GM12872 (cell line): ENCODE measurements around the gene HSP90AB1.

ENCODE experiments used
- TF ChIP-seq, protein P1 (sequence below): IDR thresholded peaks from 3 replicates; pipeline ENCODE4 v1.5.1; 2011; ENCODE audit warnings: low read depth, mild to moderate bottlenecking, low read length, moderate library complexity; ENCODE audit not compliant: insufficient read depth

The HSP90AB1 gene

DNA sequence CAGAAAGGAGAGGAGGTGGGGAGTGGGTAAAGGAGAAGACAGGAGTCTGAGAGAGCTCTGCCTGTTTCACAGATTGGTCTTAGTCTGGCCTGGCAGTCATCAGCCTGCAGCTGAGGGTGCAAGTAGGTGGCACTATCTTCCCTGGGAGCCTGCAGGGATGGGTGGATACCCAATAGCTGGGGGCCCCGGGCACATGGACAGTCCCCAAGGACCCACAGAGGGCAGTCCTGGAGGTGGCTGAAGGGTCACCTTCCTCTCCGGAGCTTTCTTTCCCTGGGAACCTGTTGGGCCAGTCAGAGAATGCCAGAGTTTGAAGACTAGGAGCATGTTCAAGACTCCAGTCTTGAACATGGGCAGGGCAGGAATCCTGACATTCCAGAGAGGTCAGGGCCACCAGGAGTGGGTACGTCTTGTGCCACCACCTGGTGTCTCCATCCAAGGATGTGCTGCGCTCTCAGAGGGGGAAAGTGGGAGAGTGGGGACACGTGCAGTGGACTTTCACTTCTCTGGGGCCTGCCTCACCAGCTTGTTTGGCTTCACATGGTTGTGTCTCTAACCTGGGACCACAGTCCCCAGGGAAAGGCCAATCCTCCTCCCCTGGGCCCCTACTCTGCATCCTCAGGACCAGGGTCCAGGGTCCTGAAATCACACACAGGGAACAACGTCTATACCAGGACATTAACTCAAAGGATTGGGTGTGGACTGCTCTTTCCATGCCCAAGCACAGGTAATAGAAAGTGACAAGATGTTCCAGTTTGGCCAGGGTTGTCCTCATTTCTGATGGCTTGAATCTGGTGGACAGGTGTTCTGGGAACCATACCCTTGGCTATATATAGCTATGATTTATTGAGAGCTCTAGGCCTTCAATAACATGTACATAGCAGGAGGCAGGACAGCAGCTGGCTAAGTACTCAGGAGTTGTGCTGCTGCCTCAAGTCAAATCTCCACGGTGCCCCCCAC, 48.2 kb downstream of the HSP90AB1 start:
- TF ChIP-seq, protein P1, sequence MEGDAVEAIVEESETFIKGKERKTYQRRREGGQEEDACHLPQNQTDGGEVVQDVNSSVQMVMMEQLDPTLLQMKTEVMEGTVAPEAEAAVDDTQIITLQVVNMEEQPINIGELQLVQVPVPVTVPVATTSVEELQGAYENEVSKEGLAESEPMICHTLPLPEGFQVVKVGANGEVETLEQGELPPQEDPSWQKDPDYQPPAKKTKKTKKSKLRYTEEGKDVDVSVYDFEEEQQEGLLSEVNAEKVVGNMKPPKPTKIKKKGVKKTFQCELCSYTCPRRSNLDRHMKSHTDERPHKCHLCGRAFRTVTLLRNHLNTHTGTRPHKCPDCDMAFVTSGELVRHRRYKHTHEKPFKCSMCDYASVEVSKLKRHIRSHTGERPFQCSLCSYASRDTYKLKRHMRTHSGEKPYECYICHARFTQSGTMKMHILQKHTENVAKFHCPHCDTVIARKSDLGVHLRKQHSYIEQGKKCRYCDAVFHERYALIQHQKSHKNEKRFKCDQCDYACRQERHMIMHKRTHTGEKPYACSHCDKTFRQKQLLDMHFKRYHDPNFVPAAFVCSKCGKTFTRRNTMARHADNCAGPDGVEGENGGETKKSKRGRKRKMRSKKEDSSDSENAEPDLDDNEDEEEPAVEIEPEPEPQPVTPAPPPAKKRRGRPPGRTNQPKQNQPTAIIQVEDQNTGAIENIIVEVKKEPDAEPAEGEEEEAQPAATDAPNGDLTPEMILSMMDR, result no peak

GRCh38 chr6:44297063-44298038, 50.5 kb downstream of the HSP90AB1 start:
- TF ChIP-seq, protein P1, result no peak

DNA sequence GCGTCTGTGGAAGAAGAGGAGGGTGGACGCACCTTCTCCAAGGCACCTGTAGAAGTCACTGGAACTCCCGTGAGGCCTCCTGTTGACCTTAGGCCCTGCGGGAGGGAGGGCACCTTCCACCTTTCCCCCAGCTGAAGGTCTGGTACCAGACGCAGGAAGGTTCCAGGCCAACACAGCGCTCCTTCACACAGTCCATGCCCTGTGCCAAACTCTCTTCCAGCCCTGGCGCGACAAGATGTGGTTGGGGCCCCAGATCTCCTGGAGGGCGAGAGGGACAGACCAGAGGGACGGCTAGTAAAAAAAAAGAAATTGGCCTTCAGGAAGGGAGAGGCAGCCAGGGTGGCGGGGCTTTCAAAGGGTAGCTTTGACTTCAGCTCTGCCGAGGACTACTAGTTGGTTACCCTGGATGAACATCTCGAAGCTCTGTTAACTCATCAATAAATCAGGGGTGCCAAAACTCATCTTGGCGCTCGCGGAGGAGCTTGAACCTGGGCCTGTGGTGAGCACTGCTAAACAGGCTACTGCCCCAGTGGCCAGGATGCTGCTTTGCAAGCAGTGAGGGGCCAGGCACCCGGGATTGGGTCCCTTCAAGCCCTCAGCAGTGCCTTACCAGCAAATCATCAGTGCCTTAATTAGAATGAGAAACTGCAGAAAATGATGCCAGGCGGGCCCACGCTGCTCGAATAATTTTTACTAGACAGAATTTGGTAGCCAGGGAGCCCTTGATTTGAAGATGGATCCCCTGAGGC, 51.3 kb downstream of the HSP90AB1 start:
- TF ChIP-seq, protein P1, result no peak

- TF ChIP-seq, protein P1, result no peak
These were observed 52.0 kb downstream of the HSP90AB1 start for GRCh38 chr6:44298864-44299263.

DNA sequence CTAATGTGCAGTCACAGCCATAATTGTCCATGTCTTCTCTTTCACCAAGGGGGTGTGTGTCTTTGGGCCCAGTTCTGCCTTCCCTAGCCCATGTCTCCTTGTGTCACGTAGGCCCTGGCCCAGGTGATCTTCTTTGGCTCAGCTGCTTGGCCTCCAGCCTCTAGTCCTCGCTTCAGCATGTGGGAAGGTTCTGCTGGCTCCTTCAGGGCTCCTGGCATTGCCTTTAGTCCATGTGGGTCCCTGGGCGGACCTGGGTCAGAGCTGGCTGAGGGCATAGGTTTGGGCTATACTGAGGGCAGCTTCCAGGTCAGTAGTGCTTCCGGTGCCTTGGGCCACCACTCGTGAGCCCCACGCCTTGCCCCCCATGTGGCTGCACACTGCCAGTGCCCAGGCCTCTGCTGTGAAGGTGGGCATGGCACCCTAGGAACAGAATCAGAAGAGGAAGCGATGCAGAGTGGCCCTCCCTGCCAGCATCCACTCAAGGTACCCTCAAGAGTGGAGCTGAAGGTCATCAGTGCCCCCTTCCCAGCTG, 53.5 kb downstream of the HSP90AB1 start:
- TF ChIP-seq, protein P1, result no peak

DNA sequence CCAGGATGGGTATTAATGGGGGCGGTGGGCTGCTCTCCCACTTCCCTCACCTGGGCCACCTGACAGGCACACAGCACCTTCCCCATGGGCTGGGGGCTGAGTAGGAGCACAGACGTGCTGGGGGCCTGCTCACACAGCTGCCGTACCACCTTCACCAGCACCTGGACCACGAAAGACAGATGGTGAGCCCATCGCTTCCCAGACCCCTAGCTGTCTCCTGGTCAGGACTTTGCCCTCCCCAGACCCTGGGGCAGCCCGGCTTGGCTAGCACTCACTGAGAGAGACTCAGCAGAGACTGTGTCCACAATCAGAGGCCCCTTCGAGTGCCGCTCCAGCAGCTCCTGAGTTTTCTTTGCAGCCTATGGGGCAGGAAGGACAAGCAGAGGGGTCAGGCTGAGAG, 54.2 kb downstream of the HSP90AB1 start:
- TF ChIP-seq, protein P1, result no peak
